HG03139 (cell line): ENCODE data around the gene USP54.
"Not testable (repeated sequence)": the region's sequence is repeated elsewhere in the genome, so short reads cannot be mapped to it uniquely, and the experiment has no call there.

ENCODE experiments used
- ATAC-seq: cut with Tn5 transposase; IDR thresholded peaks from one replicate; pipeline ENCODE4 v1.9.1; 2021; ENCODE audit not compliant: unreplicated experiment

Gene USP54

GRCh38 chr10:73591935-73592699 is 975 bp upstream of the USP54 start:
- no peak for ATAC-seq

GRCh38 chr10:73589563-73590126 is 1.5 kb downstream of the USP54 start:
- no peak for ATAC-seq

- no peak for ATAC-seq
Measured at GRCh38 chr10:73588656-73589055, 2.5 kb downstream of the USP54 start.

- ATAC-seq = no peak
Measured at GRCh38 chr10:73586583-73586984, 4.6 kb downstream of the USP54 start.

- no peak for ATAC-seq
Measured at GRCh38 chr10:73585327-73585726, 5.8 kb downstream of the USP54 start.

- no peak for ATAC-seq
Measured at GRCh38 chr10:73584737-73585136, 6.4 kb downstream of the USP54 start.

GRCh38 chr10:73581918-73582317 is 9.2 kb downstream of the USP54 start:
- ATAC-seq = no peak

- ATAC-seq = not testable (repeated sequence)
Measured at GRCh38 chr10:73578927-73579326, 12.2 kb downstream of the USP54 start.

- no peak for ATAC-seq
Measured at GRCh38 chr10:73577788-73578187, 13.4 kb downstream of the USP54 start.

GRCh38 chr10:73576890-73577591 is 14.1 kb downstream of the USP54 start:
- ATAC-seq = no peak

GRCh38 chr10:73576178-73576889 is 14.8 kb downstream of the USP54 start:
- no peak for ATAC-seq

GRCh38 chr10:73567025-73567424 is 24.1 kb downstream of the USP54 start:
- ATAC-seq = not testable (repeated sequence)

- ATAC-seq = no peak
Measured at GRCh38 chr10:73561192-73561591, 29.9 kb downstream of the USP54 start.

- no peak for ATAC-seq
Measured at GRCh38 chr10:73559590-73559989, 31.6 kb downstream of the USP54 start.

GRCh38 chr10:73556855-73557254 is 34.3 kb downstream of the USP54 start:
- no peak for ATAC-seq

- ATAC-seq = no peak
Measured at GRCh38 chr10:73554721-73555120, 36.4 kb downstream of the USP54 start.

GRCh38 chr10:73553761-73554160 is 37.4 kb downstream of the USP54 start:
- no peak for ATAC-seq

GRCh38 chr10:73552819-73553715 is 38.1 kb downstream of the USP54 start:
- ATAC-seq = no peak

GRCh38 chr10:73551515-73551914 is 39.6 kb downstream of the USP54 start:
- ATAC-seq = no peak

- ATAC-seq = no peak
Measured at GRCh38 chr10:73545357-73545756, 45.8 kb downstream of the USP54 start.
